Tibial nerve (tissue), 4 donors: Measurements from ENCODE around the gene KRT14. TPM values are rescaled to one million over a fixed set of nuclear protein-coding genes. Genes with fewer than 3 reads are reported as not detected.

Experiments
- DNase-seq, 2 donors: peaks; one replicate each; pipeline ENCODE4 v3.0.0-alpha.2; 2019; ENCODE audit warnings: low spot score in 2 of 2
- H3K27ac ChIP-seq, 4 donors: fragments of 200-600 bp; sonication (generic) in 3 of 4; one replicate each; pipeline ENCODE4 v1.5.1; 2017 to 2019; ENCODE audit warnings: mild to moderate bottlenecking in 1 of 4
- H3K27me3 ChIP-seq, 2 donors: fragments of 200-600 bp; sonication (generic) in 1 of 2; one replicate each; pipeline versions ENCODE4 v1.5.1 to v1.6.0; 2017 to 2019
- H3K36me3 ChIP-seq, 3 donors: fragments of 200-600 bp; sonication (generic); one replicate each; pipeline ENCODE4 v1.5.1; 2018 to 2019
- H3K4me1 ChIP-seq, 4 donors: fragments of 200-600 bp; sonication (generic) in 3 of 4; one replicate each; pipeline ENCODE4 v1.5.1; 2017 to 2019
- H3K4me3 ChIP-seq, 4 donors: fragments of 200-600 bp; sonication (generic) in 3 of 4; one replicate each; pipeline ENCODE4 v1.5.1; 2017 to 2019; ENCODE audit warnings: mild to moderate bottlenecking in 1 of 4, moderate library complexity in 1 of 4
- H3K9me3 ChIP-seq, 4 donors: fragments of 200-600 bp; sonication (generic) in 3 of 4; one replicate each; pipeline ENCODE4 v1.5.1; 2017 to 2019
- EP300 ChIP-seq, 2 donors: sonication (generic); formaldehyde crosslinking; IDR thresholded peaks; one replicate each; pipeline ENCODE4 v1.6.1; 2017; ENCODE audit warnings: antibody characterized with exemption in 2 of 2, mild to moderate bottlenecking in 1 of 2
- POLR2A ChIP-seq, 2 donors: fragments of 450-650 bp; IDR thresholded peaks; one replicate each; pipeline ENCODE4 v1.6.1; 2017; ENCODE audit warnings: antibody characterized with exemption in 2 of 2, mild to moderate bottlenecking in 2 of 2, moderate library complexity in 2 of 2
- WGBS, 2 donors: methylation state at CpG; one replicate each; pipeline ENCODE4 v1.1.5; 2018; 5-methylcytosine and 5-hydroxymethylcytosine counted together
- total RNA-seq, 4 donors: library from RNA; depleted of rRNA; stranded (reverse); fragments of >200 nt; gene quantifications; one replicate each; pipeline ENCODE4 v1.1.0, GENCODE V29; 2016
- TF ChIP-seq, protein P1 (sequence below), 5 experiments: fragments of 200-600 bp in 3 of 5; fragments of 450-650 bp in 2 of 5; sonication (generic) in 3 of 5; IDR thresholded peaks; one replicate each; pipeline ENCODE4 v1.5.1; 2016 to 2019; ENCODE audit warnings: antibody characterized with exemption in 5 of 5, mild to moderate bottlenecking in 3 of 5, moderate library complexity in 2 of 5

Gene KRT14
- total RNA-seq, 4 donors from 2014 or later: 8.4 to 57.8 (median 34.0) TPM

DNA sequence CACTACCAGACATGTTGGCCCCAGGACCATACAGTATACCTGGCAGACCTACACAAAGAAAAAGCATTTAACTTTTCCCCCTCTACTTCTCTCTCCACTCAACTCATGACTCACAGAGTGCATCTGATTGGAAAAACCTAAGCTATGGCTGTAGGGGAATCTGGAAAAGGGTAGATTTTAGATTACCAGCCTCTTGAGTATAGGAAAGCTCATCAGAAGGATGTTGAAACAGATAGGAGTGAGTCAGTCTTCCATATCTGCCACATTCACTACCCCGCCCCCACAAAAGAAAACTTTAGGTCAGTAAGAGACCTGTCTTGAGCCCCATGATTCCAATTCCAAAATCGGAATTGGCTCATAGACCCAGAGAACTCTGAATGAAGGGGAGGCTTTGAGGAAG is 27.1 kb downstream of the KRT14 start:
- H3K27me3 ChIP-seq: no peaks in the 10 kb centered on the region
- no peak for TF ChIP-seq EP300 (IDR thresholded peaks at IDR 0.05)
- TF ChIP-seq, protein P1, sequence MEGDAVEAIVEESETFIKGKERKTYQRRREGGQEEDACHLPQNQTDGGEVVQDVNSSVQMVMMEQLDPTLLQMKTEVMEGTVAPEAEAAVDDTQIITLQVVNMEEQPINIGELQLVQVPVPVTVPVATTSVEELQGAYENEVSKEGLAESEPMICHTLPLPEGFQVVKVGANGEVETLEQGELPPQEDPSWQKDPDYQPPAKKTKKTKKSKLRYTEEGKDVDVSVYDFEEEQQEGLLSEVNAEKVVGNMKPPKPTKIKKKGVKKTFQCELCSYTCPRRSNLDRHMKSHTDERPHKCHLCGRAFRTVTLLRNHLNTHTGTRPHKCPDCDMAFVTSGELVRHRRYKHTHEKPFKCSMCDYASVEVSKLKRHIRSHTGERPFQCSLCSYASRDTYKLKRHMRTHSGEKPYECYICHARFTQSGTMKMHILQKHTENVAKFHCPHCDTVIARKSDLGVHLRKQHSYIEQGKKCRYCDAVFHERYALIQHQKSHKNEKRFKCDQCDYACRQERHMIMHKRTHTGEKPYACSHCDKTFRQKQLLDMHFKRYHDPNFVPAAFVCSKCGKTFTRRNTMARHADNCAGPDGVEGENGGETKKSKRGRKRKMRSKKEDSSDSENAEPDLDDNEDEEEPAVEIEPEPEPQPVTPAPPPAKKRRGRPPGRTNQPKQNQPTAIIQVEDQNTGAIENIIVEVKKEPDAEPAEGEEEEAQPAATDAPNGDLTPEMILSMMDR (IDR thresholded peaks at IDR 0.05): no peak
- no peak for TF ChIP-seq POLR2A (IDR thresholded peaks at IDR 0.05)
- H3K4me1 ChIP-seq: peaks cover 0 to 4% (median 0%) of the 10 kb centered on the region in 4 donors
- H3K36me3 ChIP-seq: no peaks in the 10 kb centered on the region
- DNase-seq: no peak
- no peak overlapping the region for H3K4me3 ChIP-seq
- WGBS, 2 donors: 84 to 92% methylated on average over 2 of the region's 2 CpGs
- H3K9me3 ChIP-seq: no peaks in the 10 kb centered on the region
- H3K27ac ChIP-seq: no peak overlapping the region

DNA sequence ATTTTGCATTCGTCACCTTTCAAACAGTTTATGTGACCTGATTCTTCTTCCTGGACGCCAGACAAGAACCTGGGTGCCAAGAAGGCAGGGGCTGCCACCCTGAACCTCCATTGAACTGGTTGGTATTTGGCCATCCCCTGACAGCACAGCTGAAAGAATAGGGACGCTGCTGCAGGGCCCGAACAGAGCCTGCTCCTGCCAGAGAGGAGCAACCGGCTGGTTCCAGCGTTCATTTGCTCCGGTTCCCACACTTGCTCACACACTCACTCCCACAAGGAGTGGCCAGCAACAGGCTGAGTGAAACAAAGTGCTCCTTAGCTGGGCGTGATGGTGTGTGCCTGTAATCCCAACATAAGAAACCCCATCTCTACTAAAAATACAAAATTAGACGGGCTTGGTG is 29.8 kb downstream of the KRT14 start:
- H3K4me1 ChIP-seq: peaks cover 0 to 7% (median 0%) of the 10 kb centered on the region in 4 donors
- no peak overlapping the region for H3K4me3 ChIP-seq
- DNase-seq: no peak
- WGBS, 2 donors: 82 to 83% methylated on average over 9 of the region's 9 CpGs
- H3K36me3 ChIP-seq: no peaks in the 10 kb centered on the region
- no peaks in the 10 kb centered on the region for H3K27me3 ChIP-seq
- TF ChIP-seq EP300 (IDR thresholded peaks at IDR 0.05): no peak
- TF ChIP-seq, protein P1 (IDR thresholded peaks at IDR 0.05): no peak
- no peak for TF ChIP-seq POLR2A (IDR thresholded peaks at IDR 0.05)
- no peak overlapping the region for H3K27ac ChIP-seq
- no peaks in the 10 kb centered on the region for H3K9me3 ChIP-seq

DNA sequence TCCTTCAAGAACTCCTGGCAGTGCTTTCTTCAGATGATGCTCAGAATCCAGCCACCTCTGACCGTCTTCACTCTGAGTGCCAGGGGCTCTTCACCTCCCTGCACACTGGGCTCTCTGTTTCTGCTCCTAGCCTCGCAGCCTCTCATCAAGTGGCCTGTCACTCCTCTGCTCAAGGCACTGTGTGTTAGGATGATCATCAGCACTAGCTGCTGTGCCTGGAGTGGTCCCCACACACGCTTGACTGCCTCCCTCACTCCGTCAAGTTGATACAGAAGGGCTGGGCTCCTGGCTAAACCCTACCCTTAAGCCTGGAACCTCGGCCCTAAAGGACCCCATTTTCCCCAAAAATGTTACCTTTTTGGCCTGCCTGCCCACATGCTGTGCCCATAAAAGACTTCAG is 30.4 kb downstream of the KRT14 start:
- DNase-seq: no peak
- Histone ChIP-seq H3K36me3 (no peaks in the 10 kb centered on the region), H3K4me1 (peaks cover 0 to 13% (median 0%) of the 10 kb centered on the region in 4 donors), H3K9me3 (no peaks in the 10 kb centered on the region), H3K27me3 (no peaks in the 10 kb centered on the region), H3K27ac (no peak overlapping the region), H3K4me3 (no peak overlapping the region)
- no peak for TF ChIP-seq POLR2A (IDR thresholded peaks at IDR 0.05)
- TF ChIP-seq, protein P1 (IDR thresholded peaks at IDR 0.05): no peak
- TF ChIP-seq EP300 (IDR thresholded peaks at IDR 0.05): no peak
- WGBS, 2 donors: 56 to 60% methylated on average over 5 of the region's 5 CpGs

DNA sequence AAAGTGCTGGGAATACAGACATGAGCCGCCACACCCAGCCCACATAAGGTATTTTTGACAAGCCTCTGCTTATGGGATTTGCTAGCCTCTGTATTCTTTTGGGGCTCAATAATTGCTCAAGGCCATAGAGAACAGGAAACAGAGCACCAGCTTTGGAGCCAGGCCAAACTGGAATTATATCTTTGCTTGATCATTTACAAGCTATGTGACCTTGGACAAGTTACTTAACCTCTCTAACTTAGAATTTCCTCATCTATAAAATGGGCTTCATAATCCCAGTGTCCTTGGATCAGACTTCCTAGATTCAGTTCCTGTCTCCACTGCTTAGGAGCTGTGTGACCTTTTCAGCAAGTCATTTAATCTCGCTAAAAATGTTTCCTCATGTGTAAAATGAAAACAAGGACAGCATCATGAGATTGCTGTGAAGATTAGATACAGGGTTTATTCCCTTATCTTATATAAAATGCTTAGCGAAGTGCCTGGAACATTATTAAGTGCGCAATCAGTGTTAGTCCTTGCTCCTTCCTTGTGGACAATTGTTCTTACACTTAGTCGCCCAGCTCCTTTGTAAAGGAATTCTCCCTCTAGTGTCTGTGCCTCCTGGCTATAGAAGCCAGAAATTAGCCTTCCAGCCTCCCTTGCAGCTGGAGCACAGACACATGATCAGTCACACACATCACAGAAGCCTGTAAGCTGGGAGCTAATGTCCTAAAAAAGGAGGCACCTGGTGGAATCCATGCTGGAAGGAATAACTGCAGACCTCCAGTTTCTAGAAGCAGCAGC is 31.4 kb downstream of the KRT14 start:
- 60 to 74% methylated on average over 5 of the region's 5 CpGs for WGBS, 2 donors

More for the DNA sequence above, 31.4 kb downstream of the KRT14 start:
- TF ChIP-seq POLR2A (IDR thresholded peaks at IDR 0.05) (no peak), EP300 (IDR thresholded peaks at IDR 0.05) (no peak)
- TF ChIP-seq, protein P1 (IDR thresholded peaks at IDR 0.05): no peak
- Histone ChIP-seq H3K9me3 (no peaks in the 10 kb centered on the region), H3K4me3 (no peak overlapping the region), H3K36me3 (no peaks in the 10 kb centered on the region), H3K27me3 (no peaks in the 10 kb centered on the region), H3K4me1 (peaks cover 0 to 13% (median 0%) of the 10 kb centered on the region in 4 donors), H3K27ac (no peak overlapping the region)
- no peak for DNase-seq
